CD4-positive, alpha-beta memory T cell (primary cell): ENCODE data around the gene TBCD. TPM values are rescaled to one million over a fixed set of nuclear protein-coding genes. Genes with fewer than 3 reads are reported as not detected.
A peak's percentile ranks its signal among the peaks of the same experiment; 100 is the strongest.

Source experiments
- CTCF ChIA-PET: fragments of 350-600 bp; sonication (Branson Sonifier 250); formaldehyde crosslinking; loops from one replicate; lab custom pipeline; 2021; ENCODE audit warnings: inconsistent platforms; ENCODE audit not compliant: partially characterized antibody; lab: Charles Lee
- POLR2A ChIA-PET: fragments of 350-600 bp; sonication (Branson Sonifier 250); formaldehyde crosslinking; loops from one replicate; lab custom pipeline; 2021; ENCODE audit not compliant: partially characterized antibody; lab: Charles Lee
- DNase-seq, 5 donors: peaks; one replicate each; pipeline versions ENCODE4 v3.0.0 to v3.0.0-alpha.2; 2020 to 2022; ENCODE audit warnings: mixed read lengths in 1 of 5
- H3K27ac ChIP-seq: one replicate; pipeline ENCODE4 v1.7.0; 2013; ENCODE audit warnings: low read depth, low read length
- H3K27me3 ChIP-seq: 2 replicates; pipeline ENCODE4 v1.7.0; 2013; ENCODE audit warnings: mild to moderate bottlenecking, low read length, moderate library complexity; ENCODE audit not compliant: insufficient read depth
- H3K36me3 ChIP-seq: 2 replicates; pipeline ENCODE4 v1.7.0; 2013; ENCODE audit warnings: mild to moderate bottlenecking, low read length, moderate library complexity; ENCODE audit not compliant: insufficient read depth
- H3K4me1 ChIP-seq: 2 replicates; pipeline ENCODE4 v1.7.0; 2013; ENCODE audit warnings: mild to moderate bottlenecking, low read length, moderate library complexity; ENCODE audit not compliant: insufficient read depth
- H3K4me3 ChIP-seq, 2 donors: one replicate each; pipeline ENCODE4 v1.7.0; 2013; ENCODE audit warnings: low read length in 2 of 2, mild to moderate bottlenecking in 1 of 2
- H3K9me3 ChIP-seq, 2 donors: one replicate each; pipeline ENCODE4 v1.7.0; 2013; ENCODE audit warnings: low read length in 2 of 2, control low read depth in 1 of 2; ENCODE audit not compliant: control insufficient read depth in 1 of 2
- H3K27ac Mint-ChIP-seq, 7 donors: one replicate each; pipeline ENCODE4 v1.8.0; 2020 to 2021; ENCODE audit warnings: mixed read lengths in 7 of 7, mild to moderate bottlenecking in 6 of 7, inconsistent platforms in 3 of 7, moderate library complexity in 3 of 7
- H3K27me3 Mint-ChIP-seq, 2 donors: one replicate each; pipeline ENCODE4 v1.8.0; 2020 to 2021; ENCODE audit warnings: mixed read lengths in 2 of 2
- H3K36me3 Mint-ChIP-seq, 2 donors: one replicate each; pipeline ENCODE4 v1.8.0; 2020 to 2021; ENCODE audit warnings: mixed read lengths in 2 of 2, inconsistent platforms in 1 of 2, mild to moderate bottlenecking in 1 of 2
- H3K4me1 Mint-ChIP-seq, 4 donors: one replicate each; pipeline ENCODE4 v1.8.0; 2020 to 2021; ENCODE audit warnings: mixed read lengths in 4 of 4, mild to moderate bottlenecking in 1 of 4
- H3K4me3 Mint-ChIP-seq, 8 donors: one replicate each; pipeline ENCODE4 v1.8.0; 2020 to 2021; ENCODE audit warnings: mixed read lengths in 8 of 8, mild to moderate bottlenecking in 7 of 8, moderate library complexity in 6 of 8, inconsistent platforms in 3 of 8
- H3K9me3 Mint-ChIP-seq, 8 donors: one replicate each; pipeline ENCODE4 v1.8.0; 2020 to 2021; ENCODE audit warnings: mixed read lengths in 8 of 8, mild to moderate bottlenecking in 5 of 8, inconsistent platforms in 3 of 8, moderate library complexity in 1 of 8
- intact Hi-C: fragments of 100-400 bp; cut with micrococcal nuclease; formaldehyde crosslinking; loops from one replicate; pipeline ENCODE4 v1.15.1; 2023
- polyA plus RNA-seq, 2 donors: library from polyadenylated mRNA; unstranded; fragments of 300-500 nt; fragmentation: Illumina TruSeq; gene quantifications; one replicate each; pipeline ENCODE4 v1.2.3, GENCODE V29; 2021
- total RNA-seq, 2 experiments: library from RNA; stranded (reverse); gene quantifications; one replicate each; pipeline ENCODE4 v1.2.3, GENCODE V29; 2021

Gene TBCD
- total and polyA plus RNA-seq, 4 experiments from 2014 or later, result 102 to 263 (median 192) TPM

DNA sequence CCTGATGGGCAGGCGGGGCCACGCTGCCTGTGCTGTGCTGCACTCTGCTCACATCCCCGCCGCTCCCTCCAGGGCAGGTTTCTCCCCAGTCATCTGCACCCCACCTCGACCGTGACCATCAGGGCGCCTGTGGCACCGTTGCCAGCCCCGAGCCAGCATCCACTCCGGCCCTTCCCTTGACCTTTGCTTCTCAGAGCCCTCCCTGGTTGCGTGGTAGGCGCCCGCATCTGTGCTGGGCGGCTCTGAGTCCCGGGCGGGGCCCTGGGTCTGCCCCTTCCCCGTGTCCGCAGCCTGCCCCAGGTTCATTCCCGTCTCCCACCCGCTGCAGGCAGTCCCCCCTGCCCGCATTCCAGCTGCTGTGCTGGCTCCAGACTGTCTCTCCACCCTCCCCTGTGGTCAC, 54.8 kb downstream of the TBCD start:
- Histone ChIP-seq H3K36me3 (peaks cover 10% of the 10 kb centered on the region), H3K9me3 (no peaks in the 10 kb centered on the region), H3K4me1 (no peaks in the 10 kb centered on the region), H3K27ac (no peak overlapping the region), H3K4me3 (no peak overlapping the region), H3K27me3 (no peaks in the 10 kb centered on the region)
- H3K27ac Mint-ChIP-seq, result no peak overlapping the region
- H3K36me3 Mint-ChIP-seq, result peaks cover 14 to 17% of the 10 kb centered on the region in 2 donors
- no peak overlapping the region for H3K4me3 Mint-ChIP-seq
- CTCF ChIA-PET, result no interaction called here
- POLR2A ChIA-PET, result no interaction called here
- H3K4me1 Mint-ChIP-seq, result peaks cover 0 to 5% (median 4%) of the 10 kb centered on the region in 4 donors
- no peak for DNase-seq
- intact Hi-C loops, result no loop called here
- no peaks in the 10 kb centered on the region for H3K9me3 Mint-ChIP-seq
- H3K27me3 Mint-ChIP-seq, result no peaks in the 10 kb centered on the region

GRCh38 chr17:82807101-82807500, 55.2 kb downstream of the TBCD start:
- intact Hi-C loops, result no loop called here
- no peaks in the 10 kb centered on the region for H3K27me3 Mint-ChIP-seq
- H3K9me3 ChIP-seq, result no peaks in the 10 kb centered on the region
- DNase-seq, result no peak
- H3K27me3 ChIP-seq, result no peaks in the 10 kb centered on the region
- CTCF ChIA-PET, result no interaction called here
- no peaks in the 10 kb centered on the region for H3K9me3 Mint-ChIP-seq
- H3K36me3 Mint-ChIP-seq, result peaks cover 14 to 19% of the 10 kb centered on the region in 2 donors
- no peaks in the 10 kb centered on the region for H3K4me1 ChIP-seq
- peaks cover 0 to 4% (median 3%) of the 10 kb centered on the region in 4 donors for H3K4me1 Mint-ChIP-seq
- no peak overlapping the region for H3K27ac ChIP-seq
- H3K27ac Mint-ChIP-seq, result no peak overlapping the region
- H3K4me3 Mint-ChIP-seq, result no peak overlapping the region
- POLR2A ChIA-PET, result no interaction called here
- H3K36me3 ChIP-seq, result peaks cover 10% of the 10 kb centered on the region
- no peak overlapping the region for H3K4me3 ChIP-seq

GRCh38 chr17:82807562-82807961, 55.7 kb downstream of the TBCD start:
- no peaks in the 10 kb centered on the region for H3K27me3 Mint-ChIP-seq
- ChIA-PET POLR2A (no interaction called here), CTCF (no interaction called here)
- no peaks in the 10 kb centered on the region for H3K27me3 ChIP-seq
- intact Hi-C loops, result no loop called here
- H3K4me1 ChIP-seq, result no peaks in the 10 kb centered on the region
- no peaks in the 10 kb centered on the region for H3K9me3 Mint-ChIP-seq
- no peak overlapping the region for H3K27ac Mint-ChIP-seq
- H3K9me3 ChIP-seq, result no peaks in the 10 kb centered on the region
- H3K36me3 Mint-ChIP-seq, result peaks cover 11 to 16% of the 10 kb centered on the region in 2 donors
- no peak overlapping the region for H3K4me3 Mint-ChIP-seq
- no peak for DNase-seq
- H3K27ac ChIP-seq, result no peak overlapping the region
- no peak overlapping the region for H3K4me3 ChIP-seq
- H3K36me3 ChIP-seq, result peaks cover 10% of the 10 kb centered on the region
- H3K4me1 Mint-ChIP-seq, result peaks cover 0 to 2% (median 0%) of the 10 kb centered on the region in 4 donors

DNA sequence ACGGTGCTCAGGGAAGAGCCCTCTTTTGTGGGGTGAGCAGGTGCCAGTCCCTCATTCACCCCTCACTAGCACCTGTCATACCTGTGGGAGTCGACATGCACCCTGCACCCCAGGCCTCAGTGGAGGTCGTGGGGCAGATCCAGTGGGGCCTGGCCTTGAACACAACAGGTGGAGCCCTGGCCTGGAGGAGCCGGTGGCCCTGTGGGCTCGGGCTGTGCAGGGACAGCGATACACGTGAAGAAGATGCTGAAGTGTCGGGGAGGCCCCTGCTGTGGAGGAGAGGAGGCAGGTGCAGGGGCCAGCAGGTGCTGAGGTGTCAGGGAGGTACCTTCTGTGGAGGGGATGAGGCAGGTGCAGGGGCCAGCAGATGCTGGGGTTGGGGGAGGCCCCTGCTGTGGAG, 56.1 kb downstream of the TBCD start:
- H3K4me1 ChIP-seq, result no peaks in the 10 kb centered on the region
- peaks cover 10% of the 10 kb centered on the region for H3K36me3 ChIP-seq
- CTCF ChIA-PET, result no interaction called here
- Mint-ChIP-seq H3K36me3 (peaks cover 8 to 19% of the 10 kb centered on the region in 2 donors), H3K27me3 (no peaks in the 10 kb centered on the region), H3K9me3 (no peaks in the 10 kb centered on the region), H3K4me1 (peaks cover 0 to under 1% (median 0%) of the 10 kb centered on the region in 4 donors), H3K27ac (peak overlapping the region in 1 of 7 donors; percentile 75), H3K4me3 (no peak overlapping the region)
- H3K9me3 ChIP-seq, result no peaks in the 10 kb centered on the region
- no peaks in the 10 kb centered on the region for H3K27me3 ChIP-seq
- no peak overlapping the region for H3K27ac ChIP-seq
- POLR2A ChIA-PET, result no interaction called here
- DNase-seq, result no peak
- no peak overlapping the region for H3K4me3 ChIP-seq
- intact Hi-C loops, result no loop called here

- intact Hi-C loops, result no loop called here
- Mint-ChIP-seq H3K27ac (peak overlapping the region in 1 of 7 donors; percentile 4), H3K36me3 (peaks cover 13 to 27% of the 10 kb centered on the region in 2 donors), H3K9me3 (no peaks in the 10 kb centered on the region), H3K27me3 (no peaks in the 10 kb centered on the region), H3K4me1 (peaks cover 0 to 2% (median 1%) of the 10 kb centered on the region in 4 donors), H3K4me3 (no peak overlapping the region)
- DNase-seq, result no peak
- H3K4me1 ChIP-seq, result no peaks in the 10 kb centered on the region
- H3K27me3 ChIP-seq, result no peaks in the 10 kb centered on the region
- no peaks in the 10 kb centered on the region for H3K9me3 ChIP-seq
- no peak overlapping the region for H3K4me3 ChIP-seq
- ChIA-PET POLR2A (no interaction called here), CTCF (no interaction called here)
- peaks cover 10% of the 10 kb centered on the region for H3K36me3 ChIP-seq
- no peak overlapping the region for H3K27ac ChIP-seq
Observed at GRCh38 chr17:82808921-82809905, 57.3 kb downstream of the TBCD start.

DNA sequence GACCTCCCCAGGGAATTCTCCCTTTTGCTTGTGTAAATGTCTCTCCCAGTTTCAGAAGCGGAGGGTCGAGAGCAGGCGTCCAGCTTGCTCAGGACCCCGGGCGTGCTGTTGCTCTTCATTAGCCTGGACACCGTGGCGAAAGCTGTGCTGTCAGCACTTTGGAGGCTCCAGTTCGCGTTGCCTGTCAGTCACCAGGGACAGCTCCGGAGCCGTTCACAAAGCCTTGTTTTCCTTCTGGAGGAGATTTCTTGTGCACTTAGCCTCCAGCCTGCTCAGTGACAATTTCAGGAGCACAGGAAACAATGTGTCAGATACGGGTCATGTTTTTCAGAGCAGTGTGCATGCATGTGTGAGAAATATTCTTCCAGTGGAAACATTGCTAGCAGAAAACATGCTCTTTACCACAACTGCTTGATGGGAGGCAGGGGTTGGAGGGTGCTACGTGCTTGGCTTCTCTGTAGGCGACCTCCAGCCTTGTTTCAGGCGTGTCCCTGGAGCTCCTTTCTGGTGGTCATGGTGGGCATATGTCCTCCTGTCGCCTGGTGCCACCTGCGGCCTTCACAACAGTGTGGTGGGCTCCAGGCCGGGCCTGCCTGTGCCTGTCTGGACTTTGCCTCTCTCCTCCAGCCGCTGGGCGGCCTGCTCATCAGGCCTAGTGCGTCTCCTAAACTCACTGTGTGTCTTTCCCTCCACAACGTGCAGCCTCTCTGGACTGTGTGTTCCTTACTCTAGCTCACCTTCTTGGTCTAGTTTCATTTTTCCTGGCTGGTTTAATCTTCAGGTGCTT, 59.0 kb downstream of the TBCD start:
- H3K4me3 Mint-ChIP-seq, result no peak overlapping the region
- H3K27ac Mint-ChIP-seq, result no peak overlapping the region
- H3K27me3 ChIP-seq, result no peaks in the 10 kb centered on the region
- H3K9me3 Mint-ChIP-seq, result no peaks in the 10 kb centered on the region
- peaks cover 2 to 11% (median 8%) of the 10 kb centered on the region in 4 donors for H3K4me1 Mint-ChIP-seq
- H3K9me3 ChIP-seq, result no peaks in the 10 kb centered on the region
- no peak for DNase-seq
- H3K27ac ChIP-seq, result no peak overlapping the region
- ChIA-PET CTCF (no interaction called here), POLR2A (no interaction called here)
- intact Hi-C loops, result no loop called here
- no peaks in the 10 kb centered on the region for H3K4me1 ChIP-seq
- H3K4me3 ChIP-seq, result no peak overlapping the region
- peaks cover 27 to 40% of the 10 kb centered on the region in 2 donors for H3K36me3 Mint-ChIP-seq
- H3K36me3 ChIP-seq, result peaks cover 19% of the 10 kb centered on the region
- no peaks in the 10 kb centered on the region for H3K27me3 Mint-ChIP-seq

DNA sequence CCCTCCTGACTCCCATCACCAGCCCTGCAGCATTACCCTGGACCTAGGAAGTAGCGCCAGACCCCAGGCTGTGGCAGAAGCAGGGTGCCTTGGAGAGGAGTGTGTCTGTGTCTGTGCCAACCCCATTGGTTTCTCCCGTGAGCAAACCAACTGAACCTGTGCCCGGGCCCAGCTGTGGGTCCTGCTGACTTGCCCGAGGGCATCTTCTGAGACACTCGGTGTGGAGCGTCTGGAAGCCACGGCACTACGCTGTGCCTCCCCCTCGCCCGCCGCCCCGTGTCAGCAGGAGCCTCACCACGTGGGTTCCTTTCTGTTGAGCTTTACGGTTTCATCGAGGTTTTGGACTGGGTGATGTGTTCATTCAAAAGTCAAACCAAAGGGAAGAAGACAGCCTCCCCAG, 60.2 kb downstream of the TBCD start:
- Mint-ChIP-seq H3K36me3 (peaks cover 30 to 44% of the 10 kb centered on the region in 2 donors), H3K4me1 (peaks cover 2 to 13% (median 10%) of the 10 kb centered on the region in 4 donors), H3K27me3 (no peaks in the 10 kb centered on the region), H3K27ac (no peak overlapping the region), H3K9me3 (no peaks in the 10 kb centered on the region), H3K4me3 (no peak overlapping the region)
- Histone ChIP-seq H3K36me3 (peaks cover 20% of the 10 kb centered on the region), H3K4me1 (no peaks in the 10 kb centered on the region), H3K27ac (no peak overlapping the region), H3K4me3 (no peak overlapping the region), H3K27me3 (no peaks in the 10 kb centered on the region), H3K9me3 (no peaks in the 10 kb centered on the region)
- DNase-seq, result no peak
- CTCF ChIA-PET, result no interaction called here
- intact Hi-C loops, result no loop called here
- POLR2A ChIA-PET, result no interaction called here
